ENCODE results near the gene HERC3.

HERC3 gene

DNA sequence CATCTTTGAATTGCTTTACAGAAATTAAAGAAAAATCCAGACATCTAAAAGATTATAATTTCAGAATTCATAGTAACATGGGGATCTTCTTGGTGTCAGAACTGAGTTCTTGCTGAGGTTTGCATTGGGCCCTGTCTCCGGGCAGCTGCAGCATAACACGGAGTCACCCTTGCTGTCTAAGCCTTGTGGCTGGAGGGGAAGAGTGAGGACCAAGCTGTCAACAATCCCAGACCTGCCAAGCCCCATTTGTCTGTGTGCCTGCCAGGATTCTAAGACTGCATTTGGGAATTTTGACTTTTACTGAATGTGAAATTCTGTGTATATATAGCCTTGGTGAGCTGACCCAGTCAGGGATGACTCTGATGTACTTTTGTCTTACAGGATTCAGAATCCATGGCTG, 130.5 kb downstream of the HERC3 start:
- no peak for DNase-seq

DNA sequence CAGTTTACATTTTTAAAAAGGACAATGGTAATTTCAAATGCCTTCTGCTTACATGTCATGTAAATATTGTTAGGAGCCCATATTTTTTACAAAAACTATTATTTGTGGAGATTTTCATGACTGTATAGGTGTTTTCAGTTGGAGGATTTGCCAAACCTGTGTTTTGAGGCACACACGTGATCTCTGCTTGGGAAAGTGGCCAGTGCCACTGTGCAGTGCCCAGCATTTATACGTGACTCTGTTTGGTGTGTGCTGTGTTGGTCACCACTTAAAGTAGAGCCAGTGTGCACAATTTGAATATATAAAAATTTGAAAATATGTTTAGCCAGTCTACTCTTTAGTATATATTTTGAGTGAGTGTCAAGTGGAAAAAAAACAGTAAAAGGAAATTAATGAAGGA, 132.1 kb downstream of the HERC3 start:
- DNase-seq = no peak

DNA sequence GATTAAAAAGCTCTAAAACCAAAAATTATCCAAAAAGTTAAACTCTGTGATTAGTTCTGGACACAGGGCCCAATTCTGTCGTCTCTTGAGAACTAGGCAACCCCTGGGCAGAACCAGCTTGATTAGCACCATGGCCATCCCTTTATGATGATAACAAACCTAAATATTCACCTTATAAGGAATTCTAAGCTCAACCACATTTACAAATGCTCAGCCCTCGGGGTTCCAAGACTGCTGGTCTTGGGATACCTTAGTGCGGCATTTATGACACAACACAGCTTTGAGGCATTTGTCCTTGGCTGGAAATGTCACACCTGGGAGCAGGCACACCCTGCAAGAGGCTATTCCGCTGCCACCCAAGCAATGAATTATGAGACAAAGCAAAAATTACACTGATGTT, 132.9 kb downstream of the HERC3 start:
- no peak for DNase-seq

DNA sequence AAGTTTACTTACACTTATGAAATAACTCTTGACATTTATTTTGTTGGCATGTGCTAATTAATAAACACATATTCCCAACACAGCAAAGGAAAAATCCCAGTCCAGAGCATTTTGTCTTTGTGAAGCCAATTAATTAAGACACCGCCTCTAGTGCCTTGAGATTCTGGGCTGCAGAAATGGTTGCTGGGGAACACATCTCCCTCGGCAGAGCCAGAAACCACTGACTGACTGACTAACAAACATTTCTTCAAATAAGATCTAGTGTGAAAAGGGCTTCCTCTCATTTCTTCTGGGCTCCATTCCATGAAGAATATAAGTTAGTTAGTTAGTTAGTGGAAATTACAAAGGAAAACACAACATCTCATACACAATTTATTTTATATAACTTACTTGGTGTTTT, 133.7 kb downstream of the HERC3 start:
- no peak for DNase-seq

DNA sequence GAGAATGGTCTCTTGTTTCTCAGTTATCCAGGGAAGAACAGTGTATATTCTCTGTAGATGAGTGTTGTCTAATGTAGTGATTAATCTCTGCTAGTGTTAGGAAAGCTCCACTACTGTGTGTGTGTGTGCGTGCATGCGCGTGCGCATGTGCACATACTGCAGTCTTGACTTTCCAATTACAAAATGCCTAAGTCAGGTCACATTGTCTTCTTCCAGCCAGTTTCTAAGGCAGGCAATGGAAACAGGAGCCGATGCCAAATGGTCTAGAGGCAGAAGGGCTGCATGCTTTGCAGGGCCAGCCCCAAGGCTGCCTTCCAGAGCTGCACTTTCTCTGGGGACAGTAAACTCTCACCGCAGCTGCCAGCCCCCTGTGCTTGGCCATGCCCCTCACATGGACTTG, 135.9 kb downstream of the HERC3 start:
- no peak for DNase-seq

DNA sequence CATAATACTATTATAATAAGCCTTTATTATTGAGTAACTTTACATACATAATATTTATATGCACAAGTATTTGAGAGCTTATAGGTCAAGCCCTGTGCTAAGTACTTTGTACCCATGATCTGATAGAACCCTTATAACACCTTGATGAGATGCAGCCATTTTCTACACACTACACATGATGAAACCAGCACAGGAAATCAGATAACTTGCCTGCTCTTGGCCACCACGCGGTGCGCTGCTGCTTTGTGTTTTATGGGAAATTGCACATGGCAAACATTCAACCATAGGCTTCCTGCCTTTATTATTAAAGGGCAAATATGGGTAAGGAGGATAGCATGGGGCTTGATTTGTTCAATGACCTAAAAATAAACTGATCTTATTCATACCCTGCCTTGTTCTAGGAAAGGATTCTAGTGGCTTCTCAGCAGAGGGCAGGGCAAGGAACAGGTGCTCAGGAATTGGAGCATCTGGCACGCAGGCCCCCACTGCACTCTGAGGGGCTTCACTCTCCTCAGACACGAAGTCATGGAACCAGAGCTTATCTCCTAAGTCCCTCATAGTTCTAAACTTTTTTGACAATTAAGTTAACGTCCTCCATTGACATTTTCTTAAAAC, 137.0 kb downstream of the HERC3 start:
- no peak for DNase-seq

DNA sequence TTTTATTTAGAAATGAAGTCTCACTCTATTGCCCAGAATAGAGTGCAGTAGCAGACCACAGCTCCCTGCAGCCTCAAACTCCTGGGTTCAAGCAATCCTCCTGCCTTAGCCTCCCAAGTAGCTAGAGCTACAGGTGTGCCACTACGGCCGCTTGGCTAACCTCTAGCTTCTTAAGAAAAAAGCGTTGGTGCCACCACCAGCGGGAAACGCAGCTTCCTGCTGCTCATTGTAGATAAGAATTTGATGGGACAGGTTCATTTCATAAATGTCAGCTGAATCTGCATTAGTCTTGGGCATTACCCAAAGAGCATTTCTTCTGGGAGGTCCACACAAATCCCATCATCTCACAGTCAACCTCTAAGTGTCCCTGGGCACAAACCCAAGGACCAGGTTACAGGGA, 138.5 kb downstream of the HERC3 start:
- DNase-seq = no peak

DNA sequence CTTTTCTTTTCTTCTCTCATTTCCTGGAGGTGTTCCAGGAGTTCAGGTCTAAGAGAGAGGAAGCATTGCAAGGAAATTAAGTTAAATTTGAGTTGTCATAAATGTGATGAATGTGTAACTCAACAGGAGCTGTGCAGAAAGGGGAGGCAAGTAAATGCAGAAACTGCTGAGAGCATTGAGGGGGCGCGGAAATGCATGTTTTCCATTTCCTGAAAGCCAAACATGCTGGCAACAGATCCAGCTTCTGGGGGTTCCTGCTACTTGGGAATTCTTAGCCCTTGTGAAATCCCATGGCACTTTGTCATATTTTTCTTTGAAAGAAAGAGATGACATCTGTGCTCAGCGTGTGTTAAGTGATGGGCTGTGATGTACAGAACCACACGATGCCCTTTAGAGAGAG, 139.1 kb downstream of the HERC3 start:
- no peak for DNase-seq

DNA sequence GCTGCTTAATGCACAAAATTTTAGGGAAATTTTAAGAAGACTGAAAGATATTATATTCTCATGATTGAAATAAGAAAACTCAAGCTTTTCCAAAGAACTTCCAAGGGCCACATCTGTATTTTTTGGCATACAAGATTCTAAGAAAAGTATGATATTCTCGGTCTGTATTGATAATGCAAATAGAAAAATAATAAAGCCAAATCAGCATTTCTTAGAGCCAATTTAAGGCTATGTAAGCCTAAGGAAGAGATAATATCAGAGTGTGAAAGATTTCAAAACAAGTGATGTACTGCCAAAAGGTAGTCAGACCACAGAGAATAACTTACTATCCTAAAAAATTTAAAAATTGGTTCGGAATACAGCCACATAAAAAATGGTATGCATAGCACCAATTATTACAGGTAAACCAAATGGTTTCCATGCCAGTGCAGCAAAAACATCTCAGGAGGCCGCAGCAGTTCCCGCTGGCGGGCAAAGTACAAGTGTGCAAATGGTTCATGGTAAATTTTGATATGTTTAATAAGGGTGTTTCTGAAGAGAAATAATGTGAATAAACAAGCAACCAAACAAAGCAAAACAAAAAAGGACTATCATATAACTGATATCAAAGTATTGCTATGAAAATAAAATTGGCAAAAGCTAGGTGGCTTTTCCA, 140.6 kb downstream of the HERC3 start:
- no peak for DNase-seq

DNA sequence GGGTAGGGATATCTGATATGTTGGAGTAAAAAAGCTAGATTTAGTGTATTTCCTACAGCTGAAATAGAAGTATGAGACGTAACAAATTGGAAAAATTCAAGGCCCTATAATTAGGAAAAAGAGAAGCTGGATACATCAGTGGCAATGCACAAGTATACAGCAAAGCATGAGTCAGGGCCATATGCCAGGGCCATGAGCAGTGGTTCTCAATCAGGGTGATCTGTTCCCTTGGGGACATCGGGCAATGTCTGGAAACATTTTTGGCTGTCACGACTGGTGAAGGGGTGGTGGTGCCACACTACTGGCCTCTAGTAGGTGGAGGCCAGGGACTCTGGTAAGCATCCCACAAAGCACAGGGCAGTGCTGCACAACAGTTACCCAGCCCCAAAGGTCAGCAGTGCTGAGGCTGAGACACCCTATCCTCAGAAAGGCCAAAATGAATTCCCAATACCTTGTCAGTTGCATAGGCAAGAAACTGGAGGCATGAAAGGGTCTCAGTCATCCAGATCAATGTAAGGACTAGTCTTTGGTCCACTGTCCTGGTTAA, 142.2 kb downstream of the HERC3 start:
- no peak for DNase-seq

DNA sequence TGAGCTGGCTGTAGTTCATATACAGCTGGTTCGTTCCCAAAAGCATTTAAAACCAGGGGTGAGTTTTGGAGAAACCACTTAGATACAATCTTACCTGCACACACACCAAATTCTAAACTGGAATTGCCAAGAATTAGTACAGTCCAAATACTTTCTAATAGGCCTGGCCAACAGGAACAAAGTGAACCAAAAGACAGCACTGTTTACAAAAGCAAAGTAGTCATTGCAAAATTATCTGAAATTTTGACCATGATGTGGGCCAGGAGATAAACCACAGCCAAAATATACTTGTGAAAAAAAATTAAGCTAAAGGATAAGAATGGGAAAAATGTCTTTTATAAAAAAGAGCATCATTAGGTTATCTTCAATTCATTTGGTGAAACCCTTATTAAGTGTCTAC, 143.3 kb downstream of the HERC3 start:
- no peak for DNase-seq

DNA sequence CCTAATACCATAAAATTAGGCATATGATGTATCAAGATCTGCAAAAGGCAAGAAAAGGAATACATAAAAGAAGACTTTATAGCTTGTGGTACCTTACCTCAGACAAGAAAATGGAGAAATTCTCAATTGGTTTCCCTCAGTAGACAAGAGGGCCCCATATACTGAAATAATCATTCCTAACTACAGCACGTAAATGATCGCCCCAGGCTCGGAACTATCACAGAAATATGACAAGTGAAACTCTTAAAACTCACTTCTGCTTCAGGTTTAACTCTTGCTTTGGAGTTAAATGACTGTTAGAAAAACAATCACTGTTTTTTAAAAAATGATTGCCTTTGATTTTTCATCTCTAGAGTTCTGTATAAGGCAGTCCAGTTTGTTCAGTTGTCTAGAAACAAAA, 144.0 kb downstream of the HERC3 start:
- DNase-seq = no peak

DNA sequence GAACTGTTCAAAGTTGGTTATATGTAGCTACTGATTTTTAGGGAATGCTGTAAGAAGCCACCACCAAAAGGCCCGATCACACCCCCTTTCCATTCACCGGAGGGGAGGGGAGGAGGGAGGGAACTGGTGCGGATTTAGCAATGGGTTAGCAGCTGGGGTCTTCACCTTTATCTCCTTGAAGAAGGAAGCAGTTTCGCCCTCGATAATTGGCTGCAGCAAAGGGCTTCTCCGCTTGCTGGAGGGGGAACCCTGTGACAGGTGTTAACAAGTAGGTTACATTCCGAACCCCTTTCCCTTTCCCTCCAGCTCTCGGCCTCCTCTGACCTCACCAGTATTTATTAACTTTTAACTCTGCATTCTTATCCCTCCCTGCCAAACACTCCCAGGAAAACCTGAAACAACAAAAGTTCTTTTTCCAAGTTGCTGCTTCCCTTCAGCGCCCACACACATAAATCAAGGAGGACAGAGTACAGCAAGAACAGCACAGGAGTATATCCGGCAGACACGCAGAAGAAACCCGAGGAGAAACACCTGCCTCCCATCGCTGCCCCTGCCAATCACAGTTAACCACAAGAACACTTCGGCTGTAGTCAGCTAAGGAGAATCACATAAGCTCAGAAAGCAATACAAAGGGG, 145.1 kb downstream of the HERC3 start:
- DNase-seq = peak; percentile 21

DNA sequence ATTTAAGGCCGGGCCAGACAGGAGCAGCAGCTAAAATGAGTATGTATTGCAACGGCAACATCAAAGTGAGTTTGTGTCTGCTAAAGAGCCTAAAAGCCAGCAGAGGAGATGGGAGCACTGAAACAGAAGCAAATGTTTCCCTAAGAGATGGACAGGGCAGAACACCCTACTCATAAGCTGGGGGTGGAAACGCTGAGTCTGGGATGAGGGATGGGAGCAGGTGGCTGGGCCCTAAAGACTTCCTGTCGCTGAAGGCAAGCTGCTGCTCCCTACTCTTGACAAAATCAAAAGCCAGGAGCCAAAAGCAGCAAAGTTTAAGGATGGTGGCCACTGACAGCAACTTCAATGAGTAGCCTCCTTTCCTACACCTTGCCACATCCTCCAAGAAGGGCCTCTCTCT, 145.9 kb downstream of the HERC3 start:
- no peak for DNase-seq

DNA sequence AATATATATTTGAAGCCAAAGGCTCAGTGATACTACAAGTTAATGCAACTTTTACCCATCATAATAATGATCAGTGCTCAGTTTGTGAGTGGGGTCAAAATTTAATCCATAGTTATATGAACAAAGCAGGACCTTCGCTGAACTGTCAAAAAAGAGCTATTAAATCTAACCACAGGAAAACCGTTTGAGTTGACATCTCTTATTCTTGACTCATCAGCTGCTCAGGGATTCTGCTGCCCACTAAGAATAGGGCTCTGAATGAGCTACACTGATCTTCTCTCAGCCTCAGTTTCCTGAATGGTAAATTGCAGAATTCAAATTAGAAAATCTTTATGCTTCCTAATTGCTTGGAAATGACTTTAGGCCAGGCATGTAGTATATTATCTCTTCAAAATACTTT, 150.3 kb downstream of the HERC3 start:
- no peak for DNase-seq

DNA sequence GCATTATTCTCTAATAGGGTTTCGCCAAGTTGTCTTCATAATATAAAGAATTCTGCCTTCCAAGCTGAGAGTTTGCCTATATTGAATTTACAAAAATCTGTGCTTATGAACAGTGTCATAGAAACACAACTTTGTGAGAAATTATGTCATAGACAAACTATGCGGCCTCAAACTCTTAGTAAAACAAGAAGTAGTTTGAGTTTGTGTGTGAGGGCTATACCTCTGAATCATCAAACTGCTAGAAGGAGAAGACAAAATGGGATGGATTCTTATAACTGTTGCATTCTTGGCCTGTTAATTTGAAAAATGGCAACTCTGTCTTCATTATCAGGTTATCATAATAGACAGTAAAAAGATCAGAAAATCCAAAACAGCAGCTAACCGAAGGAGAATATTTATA, 151.4 kb downstream of the HERC3 start:
- no peak for DNase-seq

DNA sequence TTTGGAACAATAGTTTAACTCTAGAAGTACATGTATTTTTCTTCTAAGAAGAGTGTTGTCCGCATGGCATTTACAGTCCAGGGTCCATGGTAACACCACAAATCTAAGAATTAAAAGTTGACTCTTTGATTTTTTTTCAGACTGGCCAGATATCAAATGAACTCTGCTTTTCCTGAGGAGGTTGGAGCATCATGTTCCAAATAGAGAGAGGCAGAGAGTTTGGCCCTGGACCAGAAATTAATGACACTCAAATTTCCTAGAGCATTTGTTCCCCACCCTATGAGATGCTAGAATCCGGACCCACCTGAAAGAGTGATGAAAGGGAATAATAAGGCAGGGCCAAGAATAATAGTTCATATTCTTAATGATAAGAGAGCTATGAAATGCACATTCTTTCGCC, 152.3 kb downstream of the HERC3 start:
- no peak for DNase-seq

DNA sequence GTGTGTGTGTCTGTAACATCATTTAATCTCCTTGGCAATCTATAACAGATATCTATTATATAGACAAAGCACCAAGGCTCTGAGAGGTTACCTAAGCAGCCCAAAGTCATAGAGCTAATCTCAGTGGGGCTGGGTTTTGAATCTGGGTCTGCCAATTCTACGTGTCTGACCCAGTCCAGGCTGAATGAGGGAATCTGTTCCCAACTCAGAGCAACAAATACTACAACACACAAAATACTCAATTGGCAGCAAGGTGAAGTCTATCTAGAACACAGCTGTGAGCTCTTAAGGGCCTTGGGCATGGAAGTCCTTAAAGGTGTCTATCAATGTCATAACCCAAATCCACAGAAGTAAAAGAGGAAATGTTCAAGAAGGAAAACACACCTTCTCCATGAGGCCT, 152.9 kb downstream of the HERC3 start:
- no peak for DNase-seq

DNA sequence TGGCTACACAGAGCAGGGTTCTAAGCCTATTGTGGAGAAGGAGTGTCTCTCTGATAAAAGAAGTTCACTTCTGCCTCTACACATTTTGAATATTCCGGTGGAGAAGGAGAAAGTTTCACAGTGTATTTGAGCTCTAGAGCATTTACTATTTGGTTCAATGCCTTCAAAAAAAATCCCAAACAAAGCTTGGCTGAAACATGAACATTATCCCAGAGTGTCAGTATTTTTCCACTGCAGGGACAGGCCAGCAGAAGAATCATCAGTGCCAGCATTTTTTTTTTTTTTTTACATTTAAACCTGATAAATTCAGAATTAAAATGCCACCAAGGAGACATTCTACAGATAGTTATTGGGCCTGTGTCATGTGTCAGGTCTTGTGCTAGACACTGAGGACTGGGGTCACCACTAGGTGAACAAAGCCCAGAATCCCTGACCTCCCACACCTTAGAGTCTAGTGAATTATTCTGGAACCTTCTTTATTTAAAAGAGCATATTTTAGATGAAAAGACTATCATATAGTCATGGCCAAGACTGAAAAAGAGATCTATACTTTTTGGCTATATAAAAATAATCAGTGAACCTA, 153.4 kb downstream of the HERC3 start:
- DNase-seq = no peak

DNA sequence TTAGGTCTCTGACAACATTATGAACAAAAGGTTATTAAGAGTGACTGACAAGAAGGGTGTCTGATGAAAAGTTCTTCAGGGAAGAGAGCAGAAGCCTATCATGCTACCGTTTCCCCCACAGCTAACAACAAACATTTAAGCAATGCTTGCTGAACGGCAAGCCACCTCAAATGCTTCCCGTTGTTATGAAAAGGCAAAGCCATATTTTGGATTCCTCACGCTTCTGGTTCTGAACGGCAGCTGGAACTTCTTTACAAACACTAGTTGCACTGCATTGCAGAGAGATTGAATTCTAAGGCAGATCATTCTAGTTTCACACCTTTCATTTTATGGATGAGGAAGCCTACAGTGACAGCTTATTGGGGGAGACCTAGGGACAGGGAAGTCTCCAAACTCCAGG, 153.9 kb downstream of the HERC3 start:
- DNase-seq = no peak

DNA sequence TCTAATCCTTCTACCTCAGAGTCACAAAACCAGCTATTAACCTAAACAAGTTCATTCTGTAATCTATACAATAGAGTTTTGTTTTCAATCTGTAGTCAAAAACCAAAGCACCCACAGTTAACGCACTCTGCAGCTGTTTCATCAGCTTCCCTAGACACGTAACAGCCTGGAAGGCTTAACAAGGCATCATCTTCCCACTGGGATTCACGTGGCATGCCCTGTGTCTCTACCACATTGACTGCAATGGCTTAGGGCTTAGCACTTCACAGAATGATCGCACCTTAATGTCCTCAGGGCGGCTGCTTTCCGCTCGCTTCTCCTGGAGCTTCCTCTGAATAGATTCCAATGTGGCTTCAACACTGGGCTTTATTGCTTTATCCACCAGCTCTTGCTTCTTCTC, 155.1 kb downstream of the HERC3 start:
- no peak for DNase-seq

DNA sequence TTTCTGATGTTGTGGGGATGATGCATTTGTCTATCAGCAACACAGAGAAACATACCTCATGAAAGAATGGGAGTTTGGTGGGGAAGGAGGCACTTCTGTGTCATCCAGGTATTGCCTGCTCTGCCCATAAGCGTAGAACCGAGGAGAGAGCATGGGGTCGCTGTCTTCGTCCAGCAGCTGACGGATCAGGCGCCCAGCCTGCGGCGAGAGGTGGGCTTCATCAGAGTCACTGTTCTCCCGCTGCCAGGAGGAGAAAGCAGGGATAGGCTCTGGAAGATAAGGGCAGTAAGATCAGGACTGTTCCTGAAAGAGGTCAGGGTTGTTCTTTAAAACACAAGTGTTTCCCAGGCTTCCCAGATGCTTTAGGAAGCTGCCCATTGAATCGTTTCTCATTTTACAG, 158.1 kb downstream of the HERC3 start:
- DNase-seq = no peak

DNA sequence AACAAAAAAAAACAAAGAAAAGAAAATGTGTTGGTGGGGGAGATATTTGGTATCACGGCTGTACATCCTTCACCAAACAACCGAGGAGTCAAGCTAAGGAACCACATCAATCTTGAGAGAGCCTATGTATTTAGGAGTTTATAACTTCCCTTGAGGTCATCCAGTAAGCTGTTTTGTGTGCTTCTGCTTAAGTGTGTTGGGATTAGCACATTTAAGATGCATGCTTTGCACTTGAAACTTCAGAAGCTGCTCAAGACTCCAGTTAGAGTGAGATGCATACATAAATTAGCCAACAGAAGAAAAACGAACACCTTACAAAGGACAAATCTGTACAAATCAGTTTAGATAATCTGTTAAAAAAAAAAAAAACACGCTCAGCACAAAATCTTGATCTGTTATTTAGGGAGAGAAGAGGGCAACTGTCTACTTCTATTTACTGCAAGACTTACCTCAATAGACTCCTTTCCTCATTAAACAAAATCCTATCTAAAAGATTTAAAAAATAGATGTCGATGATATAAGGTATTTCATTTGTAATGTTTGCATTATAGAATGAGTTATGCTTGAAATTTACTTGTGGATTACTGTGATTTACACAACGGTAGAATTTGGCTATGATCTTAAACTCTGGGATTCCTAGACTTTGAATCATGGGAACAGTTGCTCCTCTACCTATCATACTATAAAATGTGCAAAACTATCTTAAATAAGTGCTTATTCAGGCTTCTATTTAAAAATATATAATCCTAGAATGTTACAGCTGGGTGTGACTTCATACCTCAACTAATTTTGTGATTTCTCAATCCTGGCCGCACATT, 159.2 kb downstream of the HERC3 start:
- no peak for DNase-seq
